Measurements from ENCODE around the gene TNFRSF14. TPM values are rescaled to one million over a fixed set of nuclear protein-coding genes. Genes with fewer than 3 reads are reported as not detected.

TNFRSF14 gene
- total and polyA plus RNA-seq, 9 of the 15 experiments (the other 6 are each of a cell fraction or from before 2014, with no cell fraction given) = 0.11 to 2.3 (median 0.68) TPM; not detected in 2

- no peak for TF ChIP-seq ZNF274 (IDR thresholded peaks at IDR 0.05; ENCODE audit: borderline replicate concordance, low read depth, low read length)
- TF ChIP-seq ZNF518B (CRISPR knock-in tag; IDR thresholded peaks at IDR 0.05) = no peak
- TF ChIP-seq IRF2 (CRISPR knock-in tag; IDR thresholded peaks at IDR 0.05) = no peak
- TF ChIP-seq PRPF4 (IDR thresholded peaks at IDR 0.05; ENCODE audit: insufficient read depth, low read depth, low read length, poor library complexity, severe bottlenecking) = no peak
- TF ChIP-seq SMARCA4 (IDR thresholded peaks at IDR 0.05) = 0 out of 2 replicates have a peak, but pooled peaks have one; percentile 17
- TF ChIP-seq OTX1 (CRISPR knock-in tag; IDR thresholded peaks at IDR 0.05) = no peak
- TF ChIP-seq HDAC3 (IDR thresholded peaks at IDR 0.05; ENCODE audit: borderline replicate concordance, partially characterized antibody) = no peak
- TF ChIP-seq ETV1 (tag; conservative IDR thresholded peaks at IDR 0.05; ENCODE audit: low read depth) = 0 out of 2 replicates have a peak, but pooled peaks have one; percentile 13
- TF ChIP-seq MITF (IDR thresholded peaks at IDR 0.05) = 0 out of 2 replicates have a peak, but pooled peaks have one; percentile 25
- no peak for TF ChIP-seq KAT8 (IDR thresholded peaks at IDR 0.05; ENCODE audit: low read depth)
- no peak for TF ChIP-seq TEAD4 (IDR thresholded peaks at IDR 0.05; ENCODE audit: low read length)
- no peak for TF ChIP-seq TEAD4 (CRISPR knock-in tag; IDR thresholded peaks at IDR 0.05; ENCODE audit: borderline replicate concordance)
- no peak for TF ChIP-seq SMAD1 (IDR thresholded peaks at IDR 0.05; ENCODE audit: low read depth, low read length, partially characterized antibody)
- TF ChIP-seq REST (IDR thresholded peaks at IDR 0.05; ENCODE audit: borderline replicate concordance) = no peak
- no peak for TF ChIP-seq REST (CRISPR knock-in tag; IDR thresholded peaks at IDR 0.05; ENCODE audit: low read depth)
These were observed 4.3 kb downstream of the TNFRSF14 start (continued) for GRCh38 chr1:2560299-2561073.
